Hematopoietic multipotent progenitor cell treated with erythropoietin and hydrocortisone succinate and interleukin-3 and kit ligand, for 4 days (in vitro differentiated cells): ENCODE measurements around the gene CLDND1.

Experiments used
- DNase-seq: peaks from one replicate; pipeline ENCODE4 v3.0.0-alpha.2; 2015

The CLDND1 gene

DNA sequence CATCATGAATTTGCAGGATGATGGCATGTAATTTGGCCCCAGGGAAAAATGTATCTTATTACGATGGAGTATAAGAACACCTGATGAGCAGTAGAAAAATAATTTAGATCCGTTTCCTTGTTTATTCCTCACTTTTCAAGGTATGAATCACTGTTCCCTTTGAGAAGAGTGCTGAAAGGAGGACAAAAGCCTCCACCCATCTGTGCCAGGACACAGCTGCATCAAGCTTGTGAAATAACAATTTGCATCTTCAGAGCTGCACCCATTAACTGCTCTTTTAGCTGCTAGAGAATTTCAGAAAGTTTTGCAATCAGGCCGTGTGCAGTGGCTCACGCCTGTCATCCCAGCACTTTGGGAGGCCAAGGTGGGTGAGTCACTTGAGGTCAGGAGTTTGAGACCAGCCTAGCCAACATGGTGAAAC lies 9.6 kb downstream of the CLDND1 start:
- peak; percentile 58 for DNase-seq

DNA sequence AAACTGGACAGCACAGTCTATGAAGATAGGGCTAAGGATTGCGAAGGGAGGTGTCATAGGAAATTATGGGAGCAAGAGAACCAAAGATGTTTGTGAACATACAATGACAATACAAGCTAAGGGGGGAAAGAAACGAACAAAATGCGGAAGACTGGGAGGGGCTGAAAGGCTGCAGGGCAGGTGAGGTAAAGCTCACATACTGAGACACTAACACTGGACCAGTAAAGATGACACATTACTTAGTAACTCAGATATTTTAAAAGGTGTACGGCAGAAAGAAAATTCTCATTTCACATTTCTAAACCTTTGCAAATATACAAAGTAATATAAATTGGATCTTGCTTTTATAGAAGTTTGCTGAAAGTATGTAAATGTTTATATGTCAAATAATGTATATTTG lies 10.1 kb downstream of the CLDND1 start:
- no peak for DNase-seq

DNA sequence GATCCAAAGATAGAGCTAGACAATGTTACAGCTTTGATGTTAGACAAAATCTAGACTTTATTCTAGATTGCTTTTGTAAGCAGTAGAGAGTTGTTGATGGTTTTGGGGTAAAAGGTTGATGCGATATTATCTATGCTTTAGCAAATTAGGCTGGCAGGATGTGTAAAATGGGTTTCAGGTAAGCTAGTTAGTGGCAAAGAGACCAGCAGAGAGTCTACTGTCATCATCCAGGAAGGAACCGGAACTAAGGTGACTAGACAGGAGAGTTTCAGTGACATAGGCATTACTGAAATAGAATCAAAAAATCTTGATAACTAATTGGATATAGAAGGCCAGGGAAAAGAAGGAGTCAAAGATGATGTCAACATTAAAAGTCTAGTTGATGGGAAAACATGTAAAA lies 14.1 kb downstream of the CLDND1 start:
- DNase-seq, result no peak

DNA sequence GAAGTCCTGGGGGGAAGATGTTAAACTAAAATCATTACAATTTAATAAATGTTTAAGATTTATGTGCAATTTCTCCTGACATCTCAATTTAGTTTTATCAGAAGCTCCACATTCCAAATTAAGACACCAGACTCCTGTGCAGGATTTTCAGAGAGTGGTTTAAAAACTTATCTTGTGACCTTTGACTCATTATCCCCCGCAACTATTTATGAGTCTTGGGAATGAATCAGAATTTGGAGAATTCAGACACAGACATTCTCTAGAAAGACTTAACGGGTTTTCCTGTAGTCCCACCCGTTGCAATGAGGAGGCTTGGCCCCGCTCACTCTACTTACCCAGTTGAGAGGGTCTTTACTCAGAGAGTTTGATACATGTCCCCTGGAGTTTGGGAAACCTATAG lies 18.2 kb downstream of the CLDND1 start:
- no peak for DNase-seq

DNA sequence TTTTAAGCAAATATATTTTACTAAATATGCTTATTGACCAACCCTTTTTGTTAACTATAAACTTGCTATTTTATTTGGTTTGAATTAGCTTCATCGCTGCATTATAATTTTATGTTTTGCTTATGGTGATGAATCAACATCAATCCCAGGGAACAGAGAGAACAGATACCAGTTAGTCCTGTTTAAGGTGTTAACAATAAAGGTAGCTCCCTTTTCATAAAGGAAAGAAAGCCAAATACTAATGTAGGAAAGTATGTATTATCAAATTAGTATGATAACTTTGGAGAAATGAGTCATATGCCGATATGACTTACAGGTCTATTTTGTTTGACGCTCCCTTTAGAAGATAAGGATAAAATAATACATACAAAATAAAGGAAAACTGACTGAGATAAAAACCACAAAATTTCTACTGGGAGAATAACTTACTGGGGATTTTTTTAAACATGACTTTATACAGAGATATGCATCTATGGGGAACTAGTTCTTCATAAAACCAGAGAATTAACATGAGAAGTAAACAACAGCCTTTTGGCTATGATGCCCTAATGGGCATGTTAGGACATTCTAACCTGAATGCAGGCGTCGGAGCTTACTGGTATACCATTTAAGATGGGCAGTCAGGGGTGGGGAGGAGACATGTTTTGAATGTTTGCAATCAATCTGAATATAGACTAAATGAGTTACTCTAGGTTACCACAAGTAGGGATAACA lies 20.7 kb downstream of the CLDND1 start:
- DNase-seq, result no peak

DNA sequence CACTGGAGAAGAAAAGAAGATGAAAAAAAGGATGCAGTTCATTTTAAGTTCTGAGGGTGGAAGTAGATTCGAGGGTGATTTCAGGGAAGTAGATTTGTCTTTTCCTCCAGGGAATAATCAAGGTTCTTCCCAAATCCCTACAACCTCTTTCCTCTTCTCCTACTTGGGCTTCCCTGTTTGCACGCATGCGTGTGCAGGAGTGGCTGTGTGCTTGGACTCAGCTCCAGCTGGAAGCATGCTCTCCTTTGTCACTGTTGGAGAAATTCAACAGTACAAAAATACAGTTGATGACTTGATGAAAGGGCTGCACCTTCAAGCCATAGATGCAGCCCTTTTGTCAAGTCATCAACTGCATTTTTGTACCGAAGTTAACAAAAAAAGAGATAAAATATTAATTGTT lies 21.4 kb downstream of the CLDND1 start:
- DNase-seq, result no peak

DNA sequence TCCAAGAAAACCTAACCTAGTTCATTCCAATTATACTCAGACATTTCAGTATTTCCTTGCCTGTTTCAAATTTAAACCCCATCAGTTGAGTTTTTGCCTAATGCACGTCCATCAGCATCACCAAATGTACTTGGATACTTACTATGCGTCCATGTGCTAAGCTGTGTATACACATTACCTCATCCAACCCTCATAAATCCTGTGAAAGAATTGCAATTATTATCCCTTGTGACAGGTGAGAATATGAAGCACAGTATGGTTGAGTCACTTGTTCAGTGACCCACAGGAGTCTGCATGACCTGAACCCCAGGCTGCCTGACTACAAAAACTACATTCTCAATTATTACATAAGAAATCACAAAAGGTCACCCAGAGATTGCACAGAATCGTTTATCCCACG lies 22.7 kb downstream of the CLDND1 start:
- DNase-seq, result no peak

DNA sequence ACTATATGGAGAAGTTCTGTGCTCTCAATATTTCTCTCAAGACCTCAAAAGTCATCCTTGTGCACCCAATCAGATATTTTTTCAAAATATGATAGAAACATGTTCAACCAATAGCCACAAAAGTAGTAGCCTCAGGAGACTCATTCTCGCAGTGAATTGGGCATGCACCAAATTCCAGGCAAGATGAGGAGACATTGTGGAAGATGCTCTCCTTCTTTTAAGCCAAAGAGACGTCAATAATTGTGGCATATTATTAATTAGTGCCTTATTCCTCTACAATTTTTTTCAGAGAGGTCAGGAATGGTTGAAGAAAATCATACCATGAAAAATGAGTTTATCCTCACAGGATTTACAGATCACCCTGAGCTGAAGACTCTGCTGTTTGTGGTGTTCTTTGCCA lies 25.3 kb downstream of the CLDND1 start, which contains the start of gene OR5K2:
OR5K2 (plus strand) TSS at position 301 of the 400 bp plus-strand sequence; CDS start at position 301, 0 bp downstream.
- no peak for DNase-seq

DNA sequence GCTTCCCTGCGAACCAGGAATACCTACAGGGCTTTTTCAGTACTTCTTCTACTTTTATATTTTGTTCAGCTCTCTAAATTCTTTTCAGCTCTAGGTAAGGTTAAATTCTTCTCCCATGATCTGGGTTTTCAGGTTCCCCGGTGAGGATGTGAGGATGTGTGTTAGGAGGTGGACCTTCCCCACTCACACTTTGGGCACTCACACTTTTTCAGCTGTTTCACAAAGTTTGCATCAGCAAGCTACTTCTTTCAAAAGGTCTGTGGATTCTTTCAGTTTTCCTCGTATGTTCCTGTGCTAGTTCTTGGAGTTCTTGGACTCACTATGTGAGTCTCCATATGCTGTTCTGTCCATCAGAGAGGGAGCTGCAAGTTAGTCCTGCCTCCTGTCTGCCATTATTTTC lies 39.1 kb downstream of the CLDND1 start:
- DNase-seq, result no peak

DNA sequence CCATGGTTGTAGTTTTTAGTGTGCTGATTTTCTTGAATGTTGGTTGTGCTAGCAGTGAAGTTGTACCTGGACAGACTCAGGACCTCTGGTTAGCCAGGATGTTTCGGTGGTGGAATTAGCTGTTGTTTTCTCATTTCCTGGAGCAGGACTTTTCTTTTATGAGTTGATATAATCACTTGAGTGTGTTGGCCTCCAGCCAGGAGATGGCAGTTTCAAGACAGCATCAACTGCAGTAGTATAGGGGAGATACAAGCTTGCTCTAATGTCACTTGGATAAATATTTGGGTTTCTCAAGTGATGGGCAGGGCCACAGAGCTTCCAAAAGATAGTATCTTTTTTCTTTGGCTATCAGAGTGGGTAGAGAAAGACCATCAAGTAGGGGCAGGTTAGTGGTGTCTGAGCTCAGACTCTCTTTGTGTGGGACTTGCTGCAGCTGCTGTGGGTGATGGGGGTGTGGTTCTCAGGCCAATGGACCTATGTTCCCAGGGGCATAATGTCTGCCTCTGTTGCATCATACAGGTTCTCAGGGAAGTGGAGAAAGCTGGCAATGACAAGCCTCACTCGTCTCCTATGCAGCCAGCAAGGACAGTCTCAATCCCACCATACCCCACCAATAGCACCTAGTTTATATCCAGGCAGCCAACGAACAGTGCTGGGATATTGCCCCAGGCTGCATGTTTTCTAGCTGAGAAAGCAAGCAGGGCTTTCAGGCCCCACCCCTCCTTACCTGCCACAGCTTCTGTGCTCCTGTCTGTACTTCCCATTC lies 39.8 kb downstream of the CLDND1 start:
- peak; percentile 3 for DNase-seq
